ENCODE measurements around the gene GRB7. TPM values are rescaled to one million over a fixed set of nuclear protein-coding genes. Genes with fewer than 3 reads are reported as not detected.
"Not testable (repeated sequence)": the region's sequence is repeated elsewhere in the genome, so short reads cannot be mapped to it uniquely, and the experiment has no call there.

Gene GRB7
- total and polyA plus RNA-seq, 2 experiments from 2014 or later = 22.8 to 29.4 TPM

GRCh38 chr17:39694593-39694992 is 43.1 kb upstream of the GRB7 start:
- DNase-seq (ENCODE audit: low spot score) = no peak
- Histone ChIP-seq H3K9me2 (replicated peaks; ENCODE audit: insufficient read depth) (no peaks in the 10 kb centered on the region), H2AFZ (no peak overlapping the region), H3K4me2 (peak overlapping the region; percentile 41), H3K27me3 (no peaks in the 10 kb centered on the region), H3K4me3 (no peak overlapping the region), H3K4me1 (ENCODE audit: insufficient read depth) (peaks cover 26% of the 10 kb centered on the region), H3K27ac (peak overlapping the region; percentile 91), H3K9me3 (ENCODE audit: low read depth) (no peaks in the 10 kb centered on the region), H3K36me3 (replicated peaks; ENCODE audit: insufficient read depth, low read depth) (no peaks in the 10 kb centered on the region), H3K79me2 (peaks cover 13% of the 10 kb centered on the region), H4K20me1 (ENCODE audit: insufficient read depth, poor library complexity, severe bottlenecking) (no peaks in the 10 kb centered on the region)
- WGBS (ENCODE audit: low lambda C conversion rate, missing lambda C conversion rate) = 89% methylated on average over 5 of the region's 5 CpGs
- no peak for TF ChIP-seq EZH2phosphoT487 (IDR thresholded peaks at IDR 0.05; ENCODE audit: low read depth, severe bottlenecking, unreplicated experiment)
- TF ChIP-seq, protein P1, sequence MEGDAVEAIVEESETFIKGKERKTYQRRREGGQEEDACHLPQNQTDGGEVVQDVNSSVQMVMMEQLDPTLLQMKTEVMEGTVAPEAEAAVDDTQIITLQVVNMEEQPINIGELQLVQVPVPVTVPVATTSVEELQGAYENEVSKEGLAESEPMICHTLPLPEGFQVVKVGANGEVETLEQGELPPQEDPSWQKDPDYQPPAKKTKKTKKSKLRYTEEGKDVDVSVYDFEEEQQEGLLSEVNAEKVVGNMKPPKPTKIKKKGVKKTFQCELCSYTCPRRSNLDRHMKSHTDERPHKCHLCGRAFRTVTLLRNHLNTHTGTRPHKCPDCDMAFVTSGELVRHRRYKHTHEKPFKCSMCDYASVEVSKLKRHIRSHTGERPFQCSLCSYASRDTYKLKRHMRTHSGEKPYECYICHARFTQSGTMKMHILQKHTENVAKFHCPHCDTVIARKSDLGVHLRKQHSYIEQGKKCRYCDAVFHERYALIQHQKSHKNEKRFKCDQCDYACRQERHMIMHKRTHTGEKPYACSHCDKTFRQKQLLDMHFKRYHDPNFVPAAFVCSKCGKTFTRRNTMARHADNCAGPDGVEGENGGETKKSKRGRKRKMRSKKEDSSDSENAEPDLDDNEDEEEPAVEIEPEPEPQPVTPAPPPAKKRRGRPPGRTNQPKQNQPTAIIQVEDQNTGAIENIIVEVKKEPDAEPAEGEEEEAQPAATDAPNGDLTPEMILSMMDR (IDR thresholded peaks at IDR 0.05; ENCODE audit: poor library complexity) = no peak
- TF ChIP-seq EZH2 (IDR thresholded peaks at IDR 0.05; ENCODE audit: borderline replicate concordance) = no peak

DNA sequence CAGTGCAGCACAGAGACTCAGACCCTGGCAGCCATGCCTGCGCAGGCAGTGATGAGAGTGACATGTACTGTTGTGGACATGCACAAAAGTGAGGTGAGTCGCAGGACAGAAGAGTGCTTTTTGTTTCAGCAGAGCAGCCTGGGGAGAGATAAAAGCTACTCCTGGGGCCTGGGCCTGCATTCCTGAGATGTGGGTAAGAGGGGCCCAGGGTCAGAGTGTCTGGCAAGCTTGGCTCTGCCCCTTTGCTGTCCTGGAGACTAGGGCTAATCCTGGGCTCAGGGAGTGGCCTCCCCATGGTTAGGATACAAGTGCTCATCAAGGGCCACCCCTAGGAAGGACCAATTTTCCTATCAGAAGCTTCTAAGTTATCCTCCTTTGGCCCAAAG is 42.7 kb upstream of the GRB7 start:
- Histone ChIP-seq H2AFZ (no peak overlapping the region), H3K9me2 (replicated peaks; ENCODE audit: insufficient read depth) (no peaks in the 10 kb centered on the region), H3K79me2 (peaks cover 18% of the 10 kb centered on the region), H3K4me2 (peak overlapping the region; percentile 41), H3K36me3 (replicated peaks; ENCODE audit: insufficient read depth, low read depth) (no peaks in the 10 kb centered on the region), H3K27me3 (no peaks in the 10 kb centered on the region), H3K9me3 (ENCODE audit: low read depth) (no peaks in the 10 kb centered on the region), H3K4me3 (no peak overlapping the region), H3K4me1 (ENCODE audit: insufficient read depth) (peaks cover 26% of the 10 kb centered on the region), H4K20me1 (ENCODE audit: insufficient read depth, poor library complexity, severe bottlenecking) (no peaks in the 10 kb centered on the region), H3K27ac (peak overlapping the region; percentile 91)
- TF ChIP-seq, protein P1 (IDR thresholded peaks at IDR 0.05; ENCODE audit: poor library complexity) = no peak
- TF ChIP-seq EZH2phosphoT487 (IDR thresholded peaks at IDR 0.05; ENCODE audit: low read depth, severe bottlenecking, unreplicated experiment) = no peak
- TF ChIP-seq EZH2 (IDR thresholded peaks at IDR 0.05; ENCODE audit: borderline replicate concordance) = no peak
- WGBS (ENCODE audit: low lambda C conversion rate, missing lambda C conversion rate) = 51% methylated on average over 2 of the region's 2 CpGs
- no peak for DNase-seq (ENCODE audit: low spot score)

GRCh38 chr17:39696731-39697130 is 41.0 kb upstream of the GRB7 start:
- TF ChIP-seq, protein P1 (IDR thresholded peaks at IDR 0.05; ENCODE audit: poor library complexity) = no peak
- TF ChIP-seq EZH2 (IDR thresholded peaks at IDR 0.05; ENCODE audit: borderline replicate concordance) (no peak), EZH2phosphoT487 (IDR thresholded peaks at IDR 0.05; ENCODE audit: low read depth, severe bottlenecking, unreplicated experiment) (no peak)
- H3K4me2 ChIP-seq = no peak overlapping the region

DNA sequence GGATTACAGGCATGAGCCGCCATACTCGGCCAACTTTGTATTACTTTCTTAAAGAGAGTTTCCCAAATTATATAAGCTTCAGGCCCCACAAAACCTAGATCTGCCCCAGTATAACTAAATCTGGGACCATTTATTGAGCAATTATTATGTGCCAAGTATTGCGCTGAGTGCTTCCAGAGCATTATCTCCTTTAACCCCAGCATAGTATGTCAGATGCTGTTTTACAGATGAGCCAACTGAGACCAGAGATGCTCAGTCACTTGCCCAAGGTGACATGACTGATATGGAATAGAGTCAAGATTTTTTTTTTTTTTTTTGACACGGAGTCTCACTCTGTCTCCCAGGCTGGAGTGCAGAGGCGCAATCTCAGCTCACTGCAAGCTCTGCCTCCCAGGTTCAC is 39.8 kb upstream of the GRB7 start:
- Histone ChIP-seq H2AFZ (no peak overlapping the region), H3K4me3 (no peak overlapping the region), H3K4me1 (ENCODE audit: insufficient read depth) (peaks cover 45% of the 10 kb centered on the region), H3K79me2 (peaks cover 45% of the 10 kb centered on the region), H3K4me2 (no peak overlapping the region), H3K9me3 (ENCODE audit: low read depth) (no peaks in the 10 kb centered on the region), H4K20me1 (ENCODE audit: insufficient read depth, poor library complexity, severe bottlenecking) (peaks cover 22% of the 10 kb centered on the region), H3K36me3 (replicated peaks; ENCODE audit: insufficient read depth, low read depth) (no peaks in the 10 kb centered on the region), H3K27ac (no peak overlapping the region), H3K27me3 (no peaks in the 10 kb centered on the region), H3K9me2 (replicated peaks; ENCODE audit: insufficient read depth) (no peaks in the 10 kb centered on the region)
- 93% methylated on average over 3 of the region's 5 CpGs for WGBS (ENCODE audit: low lambda C conversion rate, missing lambda C conversion rate)
- TF ChIP-seq EZH2phosphoT487 (IDR thresholded peaks at IDR 0.05; ENCODE audit: low read depth, severe bottlenecking, unreplicated experiment) (no peak), EZH2 (IDR thresholded peaks at IDR 0.05; ENCODE audit: borderline replicate concordance) (no peak)
- TF ChIP-seq, protein P1 (IDR thresholded peaks at IDR 0.05; ENCODE audit: poor library complexity) = no peak
- DNase-seq (ENCODE audit: low spot score) = no peak

More at GRCh38 chr17:39696731-39697130, 41.0 kb upstream of the GRB7 start:
- DNase-seq (ENCODE audit: low spot score) = no peak
- Histone ChIP-seq H3K4me3 (no peak overlapping the region), H2AFZ (no peak overlapping the region), H3K79me2 (peaks cover 33% of the 10 kb centered on the region), H4K20me1 (ENCODE audit: insufficient read depth, poor library complexity, severe bottlenecking) (peaks cover 10% of the 10 kb centered on the region), H3K27me3 (no peaks in the 10 kb centered on the region), H3K36me3 (replicated peaks; ENCODE audit: insufficient read depth, low read depth) (no peaks in the 10 kb centered on the region), H3K9me2 (replicated peaks; ENCODE audit: insufficient read depth) (no peaks in the 10 kb centered on the region), H3K27ac (no peak overlapping the region), H3K4me1 (ENCODE audit: insufficient read depth) (peaks cover 32% of the 10 kb centered on the region), H3K9me3 (ENCODE audit: low read depth) (no peaks in the 10 kb centered on the region)
- 91% methylated on average over 6 of the region's 6 CpGs for WGBS (ENCODE audit: low lambda C conversion rate, missing lambda C conversion rate)

DNA sequence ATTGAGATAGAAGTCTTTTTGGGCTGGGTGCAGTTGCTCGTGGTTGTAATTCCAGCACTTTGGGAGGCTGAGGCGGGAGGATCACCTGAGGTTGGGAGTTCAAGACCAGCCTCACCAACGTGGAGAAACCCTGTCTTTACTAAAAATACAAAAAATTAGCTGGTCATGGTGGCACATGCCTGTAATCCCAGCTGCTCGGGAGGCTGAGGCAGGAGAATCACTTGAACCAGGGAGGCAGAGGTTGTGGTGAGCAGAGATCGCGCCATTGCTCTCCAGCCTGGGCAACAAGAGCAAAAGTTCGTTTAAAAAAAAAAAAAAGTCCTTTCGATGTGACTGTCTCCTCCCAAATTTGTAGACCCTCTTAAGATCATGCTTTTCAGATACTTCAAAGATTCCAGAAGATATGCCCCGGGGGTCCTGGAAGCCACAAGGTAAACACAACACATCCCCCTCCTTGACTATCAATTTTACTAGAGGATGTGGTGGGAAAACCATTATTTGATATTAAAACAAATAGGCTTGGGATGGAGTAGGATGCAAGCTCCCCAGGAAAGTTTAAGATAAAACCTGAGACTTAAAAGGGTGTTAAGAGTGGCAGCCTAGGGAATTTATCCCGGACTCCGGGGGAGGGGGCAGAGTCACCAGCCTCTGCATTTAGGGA is 38.5 kb upstream of the GRB7 start:
- H3K27me3 ChIP-seq; H3K36me3 ChIP-seq (replicated peaks; ENCODE audit: insufficient read depth, low read depth); DNase-seq (ENCODE audit: low spot score); H3K9me3 ChIP-seq (ENCODE audit: low read depth); H3K9me2 ChIP-seq (replicated peaks; ENCODE audit: insufficient read depth): not testable (repeated sequence)
- Histone ChIP-seq H3K4me3 (peak overlapping the region; percentile 88), H3K4me1 (ENCODE audit: insufficient read depth) (peaks cover 56% of the 10 kb centered on the region), H3K27ac (peak overlapping the region; percentile 98), H3K79me2 (peaks cover 59% of the 10 kb centered on the region), H4K20me1 (ENCODE audit: insufficient read depth, poor library complexity, severe bottlenecking) (peaks cover 34% of the 10 kb centered on the region), H3K4me2 (peak overlapping the region; percentile 88), H2AFZ (peak overlapping the region; percentile 55)
- 44% methylated on average over 11 of the region's 11 CpGs for WGBS (ENCODE audit: low lambda C conversion rate, missing lambda C conversion rate)

All from hepatocyte (in vitro differentiated cells).